Ishikawa (cell line): ENCODE data around the gene GTF2H4.
A peak's percentile ranks its signal among the peaks of the same experiment; 100 is the strongest.

Experiments used
- CEBPB ChIP-seq: IDR thresholded peaks from 2 replicates; pipeline ENCODE4 v1.6.1; 2012
- CREB1 ChIP-seq: IDR thresholded peaks from 2 replicates; pipeline ENCODE4 v1.6.1; 2012; ENCODE audit warnings: low read depth
- EGR1 ChIP-seq: IDR thresholded peaks from 2 replicates; pipeline ENCODE4 v1.6.1; 2012
- EP300 ChIP-seq: IDR thresholded peaks from 2 replicates; pipeline ENCODE4 v1.6.1; 2012; ENCODE audit warnings: borderline replicate concordance
- FOXM1 ChIP-seq: IDR thresholded peaks from 2 replicates; pipeline ENCODE4 v1.6.1; 2012; ENCODE audit warnings: low read depth, borderline replicate concordance
- NFIC ChIP-seq: IDR thresholded peaks from 2 replicates; pipeline ENCODE4 v1.6.1; 2012
- RAD21 ChIP-seq: IDR thresholded peaks from 2 replicates; pipeline ENCODE4 v1.6.1; 2012; ENCODE audit warnings: low read depth
- TAF1 ChIP-seq: IDR thresholded peaks from 2 replicates; pipeline ENCODE4 v1.6.1; 2012; ENCODE audit warnings: low read depth, mild to moderate bottlenecking
- TCF12 ChIP-seq: IDR thresholded peaks from 2 replicates; pipeline ENCODE4 v1.6.1; 2012; ENCODE audit warnings: low read depth
- TEAD4 ChIP-seq: IDR thresholded peaks from 2 replicates; pipeline ENCODE4 v1.6.1; 2012
- YY1 ChIP-seq: IDR thresholded peaks from 2 replicates; pipeline ENCODE4 v1.6.1; 2012; ENCODE audit warnings: low read depth
- ZBTB7A ChIP-seq: IDR thresholded peaks from 2 replicates; pipeline ENCODE4 v1.6.1; 2012; ENCODE audit warnings: low read depth
- TF ChIP-seq, protein P1 (sequence below): IDR thresholded peaks from 2 replicates; pipeline ENCODE4 v1.6.1; 2012
- TF ChIP-seq, protein P2 (sequence below): IDR thresholded peaks from 2 replicates; pipeline ENCODE4 v1.6.1; 2012; ENCODE audit warnings: low read depth, mild to moderate bottlenecking
- TF ChIP-seq, protein P3 (sequence below): IDR thresholded peaks from 2 replicates; pipeline ENCODE4 v1.6.1; 2012

GTF2H4 gene

GRCh38 chr6:30940361-30940986 is 32.5 kb downstream of the GTF2H4 start, which contains the start of gene MUCL3:
Gene MUCL3, plus strand, starts transcription at chr6:30940973. Its CDS starts 27 bp downstream, at chr6:30941000.
- TF ChIP-seq CREB1: no peak
- TF ChIP-seq, protein P1, sequence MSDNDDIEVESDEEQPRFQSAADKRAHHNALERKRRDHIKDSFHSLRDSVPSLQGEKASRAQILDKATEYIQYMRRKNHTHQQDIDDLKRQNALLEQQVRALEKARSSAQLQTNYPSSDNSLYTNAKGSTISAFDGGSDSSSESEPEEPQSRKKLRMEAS: no peak
- TF ChIP-seq, protein P2, sequence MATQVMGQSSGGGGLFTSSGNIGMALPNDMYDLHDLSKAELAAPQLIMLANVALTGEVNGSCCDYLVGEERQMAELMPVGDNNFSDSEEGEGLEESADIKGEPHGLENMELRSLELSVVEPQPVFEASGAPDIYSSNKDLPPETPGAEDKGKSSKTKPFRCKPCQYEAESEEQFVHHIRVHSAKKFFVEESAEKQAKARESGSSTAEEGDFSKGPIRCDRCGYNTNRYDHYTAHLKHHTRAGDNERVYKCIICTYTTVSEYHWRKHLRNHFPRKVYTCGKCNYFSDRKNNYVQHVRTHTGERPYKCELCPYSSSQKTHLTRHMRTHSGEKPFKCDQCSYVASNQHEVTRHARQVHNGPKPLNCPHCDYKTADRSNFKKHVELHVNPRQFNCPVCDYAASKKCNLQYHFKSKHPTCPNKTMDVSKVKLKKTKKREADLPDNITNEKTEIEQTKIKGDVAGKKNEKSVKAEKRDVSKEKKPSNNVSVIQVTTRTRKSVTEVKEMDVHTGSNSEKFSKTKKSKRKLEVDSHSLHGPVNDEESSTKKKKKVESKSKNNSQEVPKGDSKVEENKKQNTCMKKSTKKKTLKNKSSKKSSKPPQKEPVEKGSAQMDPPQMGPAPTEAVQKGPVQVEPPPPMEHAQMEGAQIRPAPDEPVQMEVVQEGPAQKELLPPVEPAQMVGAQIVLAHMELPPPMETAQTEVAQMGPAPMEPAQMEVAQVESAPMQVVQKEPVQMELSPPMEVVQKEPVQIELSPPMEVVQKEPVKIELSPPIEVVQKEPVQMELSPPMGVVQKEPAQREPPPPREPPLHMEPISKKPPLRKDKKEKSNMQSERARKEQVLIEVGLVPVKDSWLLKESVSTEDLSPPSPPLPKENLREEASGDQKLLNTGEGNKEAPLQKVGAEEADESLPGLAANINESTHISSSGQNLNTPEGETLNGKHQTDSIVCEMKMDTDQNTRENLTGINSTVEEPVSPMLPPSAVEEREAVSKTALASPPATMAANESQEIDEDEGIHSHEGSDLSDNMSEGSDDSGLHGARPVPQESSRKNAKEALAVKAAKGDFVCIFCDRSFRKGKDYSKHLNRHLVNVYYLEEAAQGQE: no peak
- no peak for TF ChIP-seq YY1

GRCh38 chr6:30942338-30943060 is 34.5 kb downstream of the GTF2H4 start:
- no peak for TF ChIP-seq CREB1
- TF ChIP-seq TCF12: no peak
- no peak for TF ChIP-seq ZBTB7A
- peak; percentile 95 for TF ChIP-seq TEAD4
- TF ChIP-seq, protein P2: no peak
- TF ChIP-seq EP300: no peak
- no peak for TF ChIP-seq CEBPB
- TF ChIP-seq FOXM1: no peak
- TF ChIP-seq, protein P3, sequence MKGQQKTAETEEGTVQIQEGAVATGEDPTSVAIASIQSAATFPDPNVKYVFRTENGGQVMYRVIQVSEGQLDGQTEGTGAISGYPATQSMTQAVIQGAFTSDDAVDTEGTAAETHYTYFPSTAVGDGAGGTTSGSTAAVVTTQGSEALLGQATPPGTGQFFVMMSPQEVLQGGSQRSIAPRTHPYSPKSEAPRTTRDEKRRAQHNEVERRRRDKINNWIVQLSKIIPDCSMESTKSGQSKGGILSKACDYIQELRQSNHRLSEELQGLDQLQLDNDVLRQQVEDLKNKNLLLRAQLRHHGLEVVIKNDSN: 0 out of 2 replicates have a peak, but pooled peaks have one; percentile 39
- no peak for TF ChIP-seq NFIC
- peak; percentile 61 for TF ChIP-seq RAD21
- TF ChIP-seq, protein P1: no peak
- peak; percentile 78 for TF ChIP-seq YY1
- no peak for TF ChIP-seq TAF1
- no peak for TF ChIP-seq EGR1

DNA sequence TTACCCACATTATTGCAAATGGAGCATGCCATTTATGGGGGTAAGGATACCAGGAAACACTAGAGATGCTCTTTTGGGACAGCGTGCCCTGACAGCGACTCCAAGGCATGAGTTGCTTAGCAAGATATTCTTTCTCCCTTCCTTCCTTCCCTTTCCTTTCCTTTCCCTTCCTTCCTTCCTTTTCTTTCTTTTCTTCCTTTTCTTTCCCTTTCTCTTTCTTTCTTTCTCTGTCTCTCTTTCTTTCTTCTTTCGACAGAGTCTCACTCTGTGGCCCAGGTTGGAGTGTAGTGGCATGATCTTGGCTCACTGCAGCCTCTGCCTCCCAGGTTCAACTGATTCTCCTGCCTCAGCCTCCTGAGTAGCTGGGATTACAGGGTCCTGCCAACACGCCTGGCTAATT is 36.0 kb downstream of the GTF2H4 start:
- TF ChIP-seq CREB1 (no peak), ZBTB7A (no peak)

- TF ChIP-seq FOXM1 (no peak), YY1 (no peak), CEBPB (no peak), EP300 (no peak), TEAD4 (no peak), TAF1 (no peak)
- TF ChIP-seq, protein P1: no peak
- TF ChIP-seq, protein P3: no peak
These were observed 37.3 kb downstream of the GTF2H4 start for GRCh38 chr6:30945281-30945680.

- no peak for TF ChIP-seq CEBPB
- TF ChIP-seq, protein P2: no peak
- TF ChIP-seq TAF1: no peak
- no peak for TF ChIP-seq NFIC
- TF ChIP-seq FOXM1: no peak
- TF ChIP-seq CREB1: no peak
- no peak for TF ChIP-seq RAD21
- TF ChIP-seq YY1: no peak
- TF ChIP-seq TCF12: no peak
These were observed 39.2 kb downstream of the GTF2H4 start for GRCh38 chr6:30947231-30947630.
